Myocyte (in vitro differentiated cells): ENCODE data around the gene TMEM271. TPM values are rescaled to one million over a fixed set of nuclear protein-coding genes. Genes with fewer than 3 reads are reported as not detected.

ENCODE experiments used
- DNase-seq: peaks from one replicate; pipeline ENCODE4 v3.0.0-alpha.2; 2012; ENCODE audit warnings: low read depth
- total RNA-seq: library from RNA; depleted of rRNA; stranded (reverse); fragments of >200 nt; gene quantifications from 2 replicates; pipeline ENCODE4 v1.2.3, GENCODE V29; 2014

Gene TMEM271
- total RNA-seq, 1 donor from 2014 or later, result not detected

- no peak for DNase-seq
These were observed 5.1 kb upstream of the TMEM271 start for GRCh38 chr4:581181-581580.

DNA sequence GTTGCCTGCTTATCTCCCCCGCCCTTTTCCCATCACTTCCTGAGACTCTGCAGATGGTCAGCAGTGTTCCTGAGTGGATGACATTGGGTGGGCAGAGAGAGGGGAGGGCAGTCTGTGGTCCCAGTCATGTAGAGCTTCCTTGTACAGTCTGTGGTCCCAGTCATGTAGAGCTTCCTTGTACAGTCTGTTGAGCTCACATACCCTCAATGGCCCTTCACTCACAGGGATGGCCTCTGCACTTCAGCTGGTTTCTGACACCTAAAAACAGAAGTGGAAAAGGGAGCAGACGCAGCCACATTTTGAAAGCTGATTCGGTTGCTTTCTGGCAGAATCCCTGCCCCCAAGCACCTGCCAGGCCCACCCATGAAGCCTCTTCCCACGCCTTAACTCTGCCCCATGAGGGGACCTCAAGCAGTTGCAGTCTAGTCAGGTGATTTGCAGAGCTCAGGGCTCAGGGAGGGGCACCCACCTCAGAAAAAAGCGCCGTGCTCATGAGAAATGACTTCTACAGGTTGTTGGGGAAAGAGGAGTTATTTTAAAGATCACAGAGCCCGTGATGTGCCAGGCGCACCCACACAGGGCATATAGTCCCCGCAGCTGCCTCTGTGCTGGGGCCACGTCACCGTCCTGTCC, 3.6 kb upstream of the TMEM271 start:
- DNase-seq, result no peak

DNA sequence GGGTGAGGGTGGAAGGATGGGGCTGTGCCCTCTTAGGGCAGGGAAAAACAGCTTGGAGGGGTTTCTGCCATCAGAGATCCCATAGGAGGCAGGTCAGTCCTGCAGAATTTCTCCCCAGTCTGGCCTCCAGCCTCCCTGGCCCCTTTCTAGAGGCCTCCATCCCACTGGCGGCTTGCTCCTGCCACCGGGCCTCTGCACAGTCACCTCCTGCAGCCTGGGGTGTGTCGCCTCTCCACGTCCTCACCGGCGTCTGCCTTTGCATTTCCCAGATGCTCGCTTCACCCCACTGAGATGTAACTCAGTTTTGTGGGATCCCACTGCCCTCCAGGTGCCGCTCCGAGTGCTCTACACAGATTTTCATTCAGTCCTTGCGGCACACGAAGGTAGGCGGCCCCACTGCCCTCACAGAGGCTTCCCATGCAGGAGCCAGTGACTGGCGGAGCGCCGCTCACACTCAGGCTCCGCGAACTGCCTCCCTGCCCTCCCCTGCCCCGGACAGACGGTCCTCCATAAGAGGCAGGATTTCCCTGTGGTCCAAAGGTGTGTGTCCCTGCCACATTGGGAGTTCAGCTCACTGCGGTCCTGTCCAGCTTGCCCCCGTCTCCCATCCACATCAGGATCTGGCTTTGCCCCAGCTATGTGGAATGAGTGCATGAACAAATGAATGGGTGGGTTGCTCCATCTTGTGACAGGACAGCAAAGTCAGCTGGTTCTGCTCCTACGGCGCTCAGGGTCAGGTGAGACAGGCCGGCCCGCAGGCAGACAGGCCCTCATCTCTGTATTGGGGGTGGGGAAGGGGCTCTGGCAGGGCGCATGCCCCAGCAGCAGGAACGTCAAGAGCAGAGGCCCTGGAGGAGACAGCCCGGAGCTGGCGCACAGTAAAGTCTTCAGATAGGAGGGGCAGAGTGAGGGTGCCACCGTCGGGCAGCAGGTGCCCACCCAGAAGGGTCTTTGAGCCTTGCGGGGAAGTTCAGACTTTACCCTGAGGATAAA, 2.7 kb upstream of the TMEM271 start:
- no peak for DNase-seq

DNA sequence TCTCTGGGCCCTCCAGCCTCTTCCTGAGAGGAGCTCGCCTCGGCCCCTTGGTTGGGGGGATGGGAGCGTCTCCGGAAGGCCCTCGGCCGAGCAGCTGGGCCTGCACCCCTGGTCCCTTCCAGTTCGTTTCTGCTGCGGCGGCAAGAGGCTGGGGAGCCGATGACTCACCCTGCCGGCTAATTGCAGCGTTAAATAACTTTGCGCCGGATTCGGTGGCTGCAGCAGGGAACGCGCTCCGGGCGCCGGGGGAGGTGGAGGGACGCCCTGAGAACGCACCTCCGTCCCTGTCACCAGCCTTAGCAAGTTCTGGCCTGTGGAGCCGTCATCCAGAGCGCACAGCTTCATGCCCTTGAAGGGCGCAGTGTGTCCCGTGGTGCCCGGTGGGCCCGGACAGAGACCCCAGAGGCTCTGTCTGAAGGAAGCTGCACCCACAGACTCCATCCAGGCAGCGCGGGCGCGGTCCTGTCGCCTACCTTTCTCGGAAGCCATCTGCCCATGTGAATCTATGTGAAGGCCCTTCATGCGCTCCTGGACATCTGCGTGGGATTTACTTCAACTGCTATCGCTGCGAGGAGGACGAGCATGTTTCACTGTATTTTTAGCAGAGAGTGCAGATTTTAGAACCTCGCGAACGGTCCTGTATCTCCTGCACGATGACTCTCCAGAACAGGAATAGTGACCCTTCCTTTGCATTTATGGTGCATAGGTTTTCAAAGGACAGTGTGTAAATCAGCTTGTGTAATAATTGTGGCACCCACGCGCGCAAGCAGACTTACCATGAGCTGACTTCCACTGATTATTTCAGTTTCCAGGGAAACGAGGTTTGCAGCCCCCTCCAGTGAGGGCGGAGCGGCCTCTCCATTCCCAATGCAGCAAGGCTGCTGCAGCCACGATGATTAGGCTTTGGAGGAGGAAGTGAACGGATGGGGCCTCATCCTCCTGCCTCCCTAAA, 1.7 kb upstream of the TMEM271 start:
- peak; percentile 67 for DNase-seq

DNA sequence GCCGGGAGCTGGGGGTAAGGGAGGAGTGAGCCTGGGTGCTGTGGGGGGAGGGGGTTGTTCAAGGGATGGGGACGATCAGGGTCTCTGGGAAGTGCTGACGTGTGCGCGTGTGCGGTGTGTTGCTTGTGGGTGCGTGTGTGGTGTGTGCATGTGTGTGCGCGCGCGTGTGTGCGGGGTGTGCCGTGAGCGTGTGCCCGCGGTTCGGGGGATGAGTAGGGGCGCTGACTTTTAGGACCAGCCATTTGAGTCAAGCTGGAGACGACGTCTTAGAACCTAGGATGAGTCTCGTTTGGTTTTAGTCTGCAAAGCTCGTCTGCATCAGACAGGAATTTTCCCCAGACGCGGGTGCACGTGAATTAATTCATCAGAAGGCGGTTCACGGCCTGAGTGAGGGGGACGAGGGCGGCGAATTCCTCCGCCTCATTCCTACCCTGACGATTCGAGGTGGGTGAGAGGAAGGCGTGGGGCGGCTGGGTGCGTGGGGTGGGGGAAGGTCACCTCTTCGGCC, 950 bp upstream of the TMEM271 start:
- no peak for DNase-seq

GRCh38 chr4:575281-576141, 584 bp downstream of the TMEM271 start:
- DNase-seq, result peak; percentile 17

DNA sequence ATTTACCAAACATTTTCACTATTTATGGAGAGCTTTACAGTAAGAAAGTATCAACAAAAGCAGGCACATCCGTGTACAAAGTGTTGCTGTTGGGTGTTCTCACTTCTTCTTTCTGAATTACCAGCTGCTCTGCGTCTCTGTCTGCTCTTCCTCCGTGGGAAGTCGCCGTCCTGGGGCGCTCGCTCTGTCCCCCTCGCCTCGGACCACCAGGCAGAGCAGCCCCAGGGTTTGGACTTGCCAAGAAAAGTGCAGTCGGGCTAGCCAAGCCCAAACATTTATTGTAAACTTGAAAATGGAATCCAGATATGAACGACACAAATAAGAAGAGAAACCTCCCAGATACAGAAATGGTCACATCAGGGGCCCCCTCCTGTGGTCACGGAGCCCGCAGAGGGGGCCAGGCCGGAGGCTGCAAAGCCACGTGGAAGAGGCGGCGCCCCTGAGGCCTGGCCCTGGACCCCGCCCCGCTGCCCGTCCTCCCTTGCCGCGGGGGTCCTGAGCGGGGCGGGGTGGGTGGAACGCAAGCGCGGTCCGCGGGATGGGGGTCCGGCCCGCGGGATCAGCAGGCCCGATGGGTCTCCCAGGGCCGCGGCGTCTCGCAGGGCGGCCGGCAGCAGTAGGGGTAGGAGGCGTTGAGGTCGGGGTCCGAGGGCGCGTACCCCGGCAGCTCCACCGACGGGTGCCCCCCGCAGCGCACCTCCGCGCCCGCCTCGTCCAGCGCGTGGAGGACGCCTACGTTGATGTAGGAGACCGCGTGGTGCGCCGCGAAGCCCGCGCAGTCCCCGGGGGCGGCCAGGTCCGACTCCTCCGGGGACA, 1.5 kb downstream of the TMEM271 start:
- DNase-seq, result no peak

- peak; percentile 68 for DNase-seq
These were observed 2.8 kb downstream of the TMEM271 start for GRCh38 chr4:573122-573892.

DNA sequence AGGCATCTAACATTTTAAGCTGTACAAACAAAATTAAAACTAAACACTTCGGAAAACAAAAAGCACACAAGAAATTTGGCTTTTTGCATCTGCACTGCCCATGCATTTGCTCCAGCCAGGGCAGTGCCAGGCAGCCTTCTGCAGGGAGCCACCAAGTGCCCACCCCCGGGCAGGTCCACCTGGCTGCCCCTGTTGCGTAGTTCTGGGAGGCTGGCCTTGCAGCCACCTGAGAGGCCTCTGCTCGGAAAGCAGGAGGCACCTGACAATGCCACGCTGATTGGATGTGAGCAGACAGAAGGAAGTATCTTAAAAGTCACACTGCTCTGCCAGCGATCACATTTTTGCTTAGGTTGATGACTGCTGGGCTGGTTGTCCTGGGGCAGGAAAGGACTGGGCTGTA, 3.5 kb downstream of the TMEM271 start:
- DNase-seq, result no peak

GRCh38 chr4:571838-572572, 4.1 kb downstream of the TMEM271 start:
- no peak for DNase-seq

DNA sequence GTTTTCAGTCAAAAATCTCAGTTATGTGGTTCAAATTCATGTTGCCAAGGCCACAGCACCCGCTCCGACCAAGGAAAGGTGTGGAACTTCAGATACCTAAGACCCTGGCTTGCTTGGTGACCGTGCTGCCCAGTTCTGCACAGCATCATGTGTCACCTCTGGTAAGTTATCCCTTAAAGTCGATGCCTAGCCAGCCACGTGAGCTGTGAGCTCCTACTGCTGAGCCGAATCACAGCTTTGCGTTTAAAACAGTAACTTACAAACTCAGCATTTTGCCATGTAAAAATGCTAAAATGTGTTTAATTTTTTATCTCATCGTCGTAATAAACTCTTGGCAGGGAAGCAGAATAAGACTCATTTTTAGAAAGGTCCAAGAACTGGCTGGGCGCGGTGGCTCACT, 5.3 kb downstream of the TMEM271 start:
- DNase-seq, result no peak

- DNase-seq, result no peak
These were observed 6.0 kb downstream of the TMEM271 start for GRCh38 chr4:569958-570667.

DNA sequence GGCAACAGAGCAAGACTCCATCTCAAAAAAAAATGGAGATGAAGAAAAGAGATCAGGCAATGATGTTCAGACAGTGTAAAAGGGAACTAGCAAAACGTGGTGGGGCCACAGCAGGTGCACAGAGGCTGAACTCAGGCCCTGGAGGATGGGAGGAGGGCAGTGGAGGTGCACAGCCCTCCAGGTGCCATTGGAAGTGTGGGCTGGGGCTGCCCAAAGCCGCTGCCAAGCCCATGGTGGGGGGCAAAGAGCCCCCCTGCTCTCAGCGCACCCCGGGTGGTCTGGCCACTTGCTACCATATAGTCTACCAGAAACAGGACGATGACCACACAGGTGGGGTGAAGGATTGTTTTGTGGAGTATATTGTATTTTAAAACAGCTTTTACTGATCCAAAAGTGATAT, 7.1 kb downstream of the TMEM271 start:
- no peak for DNase-seq

DNA sequence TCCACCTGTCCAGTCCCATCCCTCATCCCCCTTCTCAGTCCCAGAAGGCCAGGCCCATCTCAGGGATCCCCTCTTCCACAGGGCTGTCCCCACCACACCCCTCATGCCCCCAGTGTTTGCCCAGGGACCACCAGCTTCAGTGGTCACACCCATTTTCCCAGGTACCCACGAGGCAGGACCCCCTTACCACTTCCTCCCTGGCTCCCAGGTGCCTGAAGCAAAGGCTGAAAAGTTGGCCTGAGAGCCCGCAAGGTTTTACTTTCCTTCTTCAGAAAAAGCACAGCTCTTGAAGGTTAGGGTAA, 7.8 kb downstream of the TMEM271 start:
- no peak for DNase-seq

GRCh38 chr4:567457-568350, 8.4 kb downstream of the TMEM271 start:
- DNase-seq, result no peak
